ENCODE results near the gene CDC42. TPM values are rescaled to one million over a fixed set of nuclear protein-coding genes. Genes with fewer than 3 reads are reported as not detected.

Gene CDC42
- total and polyA plus RNA-seq, 9 donors: 194 to 291 (median 235) TPM

- H3K9me3 ChIP-seq (replicated peaks; ENCODE audit: control insufficient read depth, low read depth, low read length): no peaks in the 10 kb centered on the region
- peaks cover 11% of the 10 kb centered on the region for H3K36me3 ChIP-seq (ENCODE audit: control insufficient read depth, insufficient read depth, low read length)
- no peaks in the 10 kb centered on the region for H3K4me1 ChIP-seq (ENCODE audit: control insufficient read depth, insufficient read depth, low read length)
These were observed 12.4 kb downstream of the CDC42 start for GRCh38 chr1:22064751-22065402.

GRCh38 chr1:22071511-22071910, 19.0 kb downstream of the CDC42 start:
- peaks cover 9% of the 10 kb centered on the region for H3K36me3 ChIP-seq (ENCODE audit: control insufficient read depth, insufficient read depth, low read length)
- no CpG with 5 or more reads among the region's 2 CpGs for WGBS (ENCODE audit: insufficient coverage)
- H3K27ac ChIP-seq (ENCODE audit: low read length): no peak overlapping the region
- H3K27me3 ChIP-seq (ENCODE audit: control insufficient read depth, insufficient read depth, low read length): no peaks in the 10 kb centered on the region
- DNase-seq: no peak
- H3K4me1 ChIP-seq (ENCODE audit: control insufficient read depth, insufficient read depth, low read length): peaks cover 3% of the 10 kb centered on the region
- H3K4me3 ChIP-seq (ENCODE audit: low read length): no peak overlapping the region
- H3K9me3 ChIP-seq (replicated peaks; ENCODE audit: control insufficient read depth, low read depth, low read length): no peaks in the 10 kb centered on the region

More at GRCh38 chr1:22064751-22065402, 12.4 kb downstream of the CDC42 start:
- no peak for DNase-seq
- Histone ChIP-seq H3K27me3 (ENCODE audit: control insufficient read depth, insufficient read depth, low read length) (no peaks in the 10 kb centered on the region), H3K4me3 (ENCODE audit: low read length) (no peak overlapping the region), H3K27ac (ENCODE audit: low read length) (no peak overlapping the region)
- WGBS (ENCODE audit: insufficient coverage): 67% methylated on average over 9 of the region's 12 CpGs

GRCh38 chr1:22074803-22075202, 22.3 kb downstream of the CDC42 start:
- peaks cover 3% of the 10 kb centered on the region for H3K4me1 ChIP-seq (ENCODE audit: control insufficient read depth, insufficient read depth, low read length)
- peaks cover 14% of the 10 kb centered on the region for H3K36me3 ChIP-seq (ENCODE audit: control insufficient read depth, insufficient read depth, low read length)
- WGBS (ENCODE audit: insufficient coverage): no CpG with 5 or more reads among the region's 1 CpG
- no peak overlapping the region for H3K4me3 ChIP-seq (ENCODE audit: low read length)
- H3K27ac ChIP-seq (ENCODE audit: low read length): no peak overlapping the region
- H3K9me3 ChIP-seq (replicated peaks; ENCODE audit: control insufficient read depth, low read depth, low read length): no peaks in the 10 kb centered on the region
- no peaks in the 10 kb centered on the region for H3K27me3 ChIP-seq (ENCODE audit: control insufficient read depth, insufficient read depth, low read length)
- DNase-seq: no peak

GRCh38 chr1:22075718-22076117, 23.2 kb downstream of the CDC42 start:
- Histone ChIP-seq H3K4me1 (ENCODE audit: control insufficient read depth, insufficient read depth, low read length) (peaks cover 3% of the 10 kb centered on the region), H3K4me3 (ENCODE audit: low read length) (no peak overlapping the region), H3K36me3 (ENCODE audit: control insufficient read depth, insufficient read depth, low read length) (peaks cover 14% of the 10 kb centered on the region), H3K27me3 (ENCODE audit: control insufficient read depth, insufficient read depth, low read length) (no peaks in the 10 kb centered on the region), H3K27ac (ENCODE audit: low read length) (no peak overlapping the region), H3K9me3 (replicated peaks; ENCODE audit: control insufficient read depth, low read depth, low read length) (no peaks in the 10 kb centered on the region)
- no peak for DNase-seq
- WGBS (ENCODE audit: insufficient coverage): no CpG with 5 or more reads among the region's 2 CpGs

- WGBS (ENCODE audit: insufficient coverage): 83% methylated on average over 2 of the region's 3 CpGs
- no peaks in the 10 kb centered on the region for H3K27me3 ChIP-seq (ENCODE audit: control insufficient read depth, insufficient read depth, low read length)
- no peak overlapping the region for H3K4me3 ChIP-seq (ENCODE audit: low read length)
- peaks cover 3% of the 10 kb centered on the region for H3K4me1 ChIP-seq (ENCODE audit: control insufficient read depth, insufficient read depth, low read length)
- H3K9me3 ChIP-seq (replicated peaks; ENCODE audit: control insufficient read depth, low read depth, low read length): no peaks in the 10 kb centered on the region
- DNase-seq: no peak
- peaks cover 15% of the 10 kb centered on the region for H3K36me3 ChIP-seq (ENCODE audit: control insufficient read depth, insufficient read depth, low read length)
- H3K27ac ChIP-seq (ENCODE audit: low read length): no peak overlapping the region
These were observed 23.8 kb downstream of the CDC42 start for GRCh38 chr1:22076346-22076745.

GRCh38 chr1:22077728-22078127, 25.2 kb downstream of the CDC42 start:
- Histone ChIP-seq H3K4me1 (ENCODE audit: control insufficient read depth, insufficient read depth, low read length) (peaks cover 3% of the 10 kb centered on the region), H3K4me3 (ENCODE audit: low read length) (no peak overlapping the region), H3K9me3 (replicated peaks; ENCODE audit: control insufficient read depth, low read depth, low read length) (no peaks in the 10 kb centered on the region), H3K27me3 (ENCODE audit: control insufficient read depth, insufficient read depth, low read length) (no peaks in the 10 kb centered on the region), H3K36me3 (ENCODE audit: control insufficient read depth, insufficient read depth, low read length) (peaks cover 15% of the 10 kb centered on the region), H3K27ac (ENCODE audit: low read length) (no peak overlapping the region)
- DNase-seq: no peak
- WGBS (ENCODE audit: insufficient coverage): no CpG with 5 or more reads among the region's 5 CpGs

GRCh38 chr1:22078133-22078532, 25.6 kb downstream of the CDC42 start:
- DNase-seq: no peak
- Histone ChIP-seq H3K4me1 (ENCODE audit: control insufficient read depth, insufficient read depth, low read length) (peaks cover 3% of the 10 kb centered on the region), H3K9me3 (replicated peaks; ENCODE audit: control insufficient read depth, low read depth, low read length) (no peaks in the 10 kb centered on the region), H3K27ac (ENCODE audit: low read length) (no peak overlapping the region), H3K4me3 (ENCODE audit: low read length) (no peak overlapping the region), H3K27me3 (ENCODE audit: control insufficient read depth, insufficient read depth, low read length) (no peaks in the 10 kb centered on the region), H3K36me3 (ENCODE audit: control insufficient read depth, insufficient read depth, low read length) (peaks cover 16% of the 10 kb centered on the region)
- WGBS (ENCODE audit: insufficient coverage): no CpG with 5 or more reads among the region's 2 CpGs

- H3K4me3 ChIP-seq (ENCODE audit: low read length): no peak overlapping the region
- no peaks in the 10 kb centered on the region for H3K27me3 ChIP-seq (ENCODE audit: control insufficient read depth, insufficient read depth, low read length)
- no peaks in the 10 kb centered on the region for H3K9me3 ChIP-seq (replicated peaks; ENCODE audit: control insufficient read depth, low read depth, low read length)
- no CpG with 5 or more reads among the region's 2 CpGs for WGBS (ENCODE audit: insufficient coverage)
- H3K4me1 ChIP-seq (ENCODE audit: control insufficient read depth, insufficient read depth, low read length): peaks cover 3% of the 10 kb centered on the region
- no peak overlapping the region for H3K27ac ChIP-seq (ENCODE audit: low read length)
- no peak for DNase-seq
- H3K36me3 ChIP-seq (ENCODE audit: control insufficient read depth, insufficient read depth, low read length): peaks cover 19% of the 10 kb centered on the region
These were observed 27.7 kb downstream of the CDC42 start for GRCh38 chr1:22080191-22080590.

- no peak for DNase-seq
- H3K4me1 ChIP-seq (ENCODE audit: control insufficient read depth, insufficient read depth, low read length): peaks cover 2% of the 10 kb centered on the region
- H3K36me3 ChIP-seq (ENCODE audit: control insufficient read depth, insufficient read depth, low read length): peaks cover 21% of the 10 kb centered on the region
- WGBS (ENCODE audit: insufficient coverage): no CpG with 5 or more reads among the region's 2 CpGs
- no peak overlapping the region for H3K27ac ChIP-seq (ENCODE audit: low read length)
- H3K27me3 ChIP-seq (ENCODE audit: control insufficient read depth, insufficient read depth, low read length): no peaks in the 10 kb centered on the region
- H3K9me3 ChIP-seq (replicated peaks; ENCODE audit: control insufficient read depth, low read depth, low read length): no peaks in the 10 kb centered on the region
- no peak overlapping the region for H3K4me3 ChIP-seq (ENCODE audit: low read length)
These were observed 35.8 kb downstream of the CDC42 start for GRCh38 chr1:22088331-22088730.

GRCh38 chr1:22089134-22089571, 36.6 kb downstream of the CDC42 start:
- WGBS (ENCODE audit: insufficient coverage): no CpG with 5 or more reads among the region's 3 CpGs
- H3K4me1 ChIP-seq (ENCODE audit: control insufficient read depth, insufficient read depth, low read length): peaks cover 2% of the 10 kb centered on the region
- H3K9me3 ChIP-seq (replicated peaks; ENCODE audit: control insufficient read depth, low read depth, low read length): no peaks in the 10 kb centered on the region
- peaks cover 23% of the 10 kb centered on the region for H3K36me3 ChIP-seq (ENCODE audit: control insufficient read depth, insufficient read depth, low read length)
- H3K4me3 ChIP-seq (ENCODE audit: low read length): no peak overlapping the region
- H3K27ac ChIP-seq (ENCODE audit: low read length): no peak overlapping the region
- DNase-seq: no peak
- no peaks in the 10 kb centered on the region for H3K27me3 ChIP-seq (ENCODE audit: control insufficient read depth, insufficient read depth, low read length)

- Histone ChIP-seq H3K4me3 (ENCODE audit: low read length) (no peak overlapping the region), H3K27ac (ENCODE audit: low read length) (no peak overlapping the region), H3K4me1 (ENCODE audit: control insufficient read depth, insufficient read depth, low read length) (peaks cover 2% of the 10 kb centered on the region), H3K36me3 (ENCODE audit: control insufficient read depth, insufficient read depth, low read length) (peaks cover 24% of the 10 kb centered on the region), H3K27me3 (ENCODE audit: control insufficient read depth, insufficient read depth, low read length) (no peaks in the 10 kb centered on the region), H3K9me3 (replicated peaks; ENCODE audit: control insufficient read depth, low read depth, low read length) (no peaks in the 10 kb centered on the region)
- DNase-seq: no peak
- no CpG with 5 or more reads among the region's 6 CpGs for WGBS (ENCODE audit: insufficient coverage)
These were observed 37.3 kb downstream of the CDC42 start for GRCh38 chr1:22089787-22090186.

All from muscle of leg (tissue), 11 donors.